Caco-2 (cell line): ENCODE measurements around the gene DOLPP1. TPM values are rescaled to one million over a fixed set of nuclear protein-coding genes. Genes with fewer than 3 reads are reported as not detected.

Experiments used
- BruUV-seq: library from RNA; stranded (reverse); fragments of 400-500 nt; replicated peaks from 2 replicates; lab custom pipeline; 2021; lab: Mats Ljungman, UMichigan
- CTCF ChIA-PET: fragments of 300-600 bp; sonication (Branson Sonifier 250); formaldehyde crosslinking; loops from one replicate; lab custom pipeline; 2022; ENCODE audit warnings: antibody characterized with exemption; lab: Charles Lee
- POLR2A ChIA-PET: fragments of 300-600 bp; sonication (Branson Sonifier 250); formaldehyde crosslinking; loops from one replicate; lab custom pipeline; 2022; ENCODE audit warnings: antibody characterized with exemption; lab: Charles Lee
- DNase-seq, 2 experiments: peaks; one replicate each; pipeline versions ENCODE4 v3.0.0 to v3.0.0-alpha.2; 2020 to 2022
- H3K27me3 ChIP-seq: replicated peaks from 2 replicates; pipeline ENCODE4 v1.6.0; 2011; ENCODE audit warnings: low read length; ENCODE audit not compliant: control insufficient read depth, insufficient read depth
- H3K36me3 ChIP-seq: 2 replicates; pipeline ENCODE4 v1.5.1; 2011; ENCODE audit warnings: low read length; ENCODE audit not compliant: control insufficient read depth, insufficient read depth
- H3K4me1 ChIP-seq: fragments of 250-450 bp; sonication (Bioruptor Pico); 2 replicates; pipeline ENCODE4 v1.5.1; 2020; ENCODE audit warnings: mild to moderate bottlenecking
- H3K4me3 ChIP-seq: 2 replicates; pipeline ENCODE4 v1.5.1; 2011; ENCODE audit warnings: low read depth, mild to moderate bottlenecking, control low read depth, low read length
- H3K9me3 ChIP-seq: fragments of 250-450 bp; sonication (Bioruptor Pico); 2 replicates; pipeline ENCODE4 v1.5.1; 2020; ENCODE audit warnings: mild to moderate bottlenecking, moderate library complexity
- H3K27ac Mint-ChIP-seq: one replicate; pipeline ENCODE4 v1.8.0; 2022; ENCODE audit warnings: mixed read lengths; ENCODE audit not compliant: unreplicated experiment
- H3K27me3 Mint-ChIP-seq: one replicate; pipeline ENCODE4 v1.8.0; 2022; ENCODE audit warnings: mixed read lengths; ENCODE audit not compliant: insufficient read depth, unreplicated experiment
- H3K36me3 Mint-ChIP-seq: one replicate; pipeline ENCODE4 v1.8.0; 2022; ENCODE audit warnings: mild to moderate bottlenecking, mixed read lengths; ENCODE audit not compliant: insufficient read depth, unreplicated experiment
- H3K4me1 Mint-ChIP-seq: one replicate; pipeline ENCODE4 v1.8.0; 2022; ENCODE audit warnings: low read depth, mixed read lengths; ENCODE audit not compliant: unreplicated experiment
- H3K4me3 Mint-ChIP-seq: one replicate; pipeline ENCODE4 v1.8.0; 2022; ENCODE audit warnings: mild to moderate bottlenecking, moderate library complexity, mixed read lengths; ENCODE audit not compliant: unreplicated experiment
- H3K9me3 Mint-ChIP-seq: one replicate; pipeline ENCODE4 v1.8.0; 2022; ENCODE audit warnings: mixed read lengths; ENCODE audit not compliant: unreplicated experiment
- CTCF ChIP-seq, 2 experiments: fragments of 200-600 bp in 1 of 2; IDR thresholded peaks; 1 replicate in 1 of 2; 2 replicates in 1 of 2; pipeline versions ENCODE4 v1.5.1 to v1.8.0; 2011 to 2022; ENCODE audit warnings: antibody characterized with exemption in 1 of 2, control low read depth in 1 of 2, inconsistent platforms in 1 of 2, low read depth in 1 of 2, low read length in 1 of 2, mild to moderate bottlenecking in 1 of 2, moderate library complexity in 1 of 2; ENCODE audit not compliant: insufficient read depth in 1 of 2, severe bottlenecking in 1 of 2, unreplicated experiment in 1 of 2
- intact Hi-C: fragments of 100-400 bp; cut with micrococcal nuclease; formaldehyde crosslinking; loops from one replicate; pipeline ENCODE4 v1.10.0; 2022; ENCODE audit not compliant: unreplicated experiment
- total RNA-seq: library from RNA; stranded (reverse); gene quantifications from 2 replicates; pipeline ENCODE4 v1.2.3, GENCODE V29; 2022

The DOLPP1 gene
- total RNA-seq, 1 experiment from 2014 or later = 45.1 TPM

- CTCF ChIA-PET = interaction anchor here (0.6 to 0.9 kb wide), 2 partner anchors 18 to 29 kb away, joined by 3 to 4 read pairs; no protein-coding TSS in a partner anchor
- intact Hi-C loops = no loop called here
Observed at GRCh38 chr9:129113645-129114304, 32.9 kb downstream of the DOLPP1 start.

GRCh38 chr9:129118799-129119198 is 37.9 kb downstream of the DOLPP1 start:
- H3K27ac Mint-ChIP-seq = no peak overlapping the region

More at GRCh38 chr9:129113645-129114304, 32.9 kb downstream of the DOLPP1 start:
- no peaks in the 10 kb centered on the region for H3K27me3 ChIP-seq
- no peaks in the 10 kb centered on the region for H3K36me3 ChIP-seq
- Mint-ChIP-seq H3K4me1 (peaks cover 22% of the 10 kb centered on the region), H3K27me3 (no peaks in the 10 kb centered on the region), H3K4me3 (no peak overlapping the region), H3K27ac (no peak overlapping the region), H3K9me3 (no peaks in the 10 kb centered on the region), H3K36me3 (peaks cover 12% of the 10 kb centered on the region)
- TF ChIP-seq CTCF (IDR thresholded peaks at IDR 0.05; ENCODE audit: insufficient read depth in 1 of 2, low read depth in 1 of 2, low read length in 1 of 2, severe bottlenecking in 1 of 2, unreplicated experiment in 1 of 2) = no peak
- H3K4me3 ChIP-seq = no peak overlapping the region
- H3K4me1 ChIP-seq = peaks cover 24% of the 10 kb centered on the region
- POLR2A ChIA-PET = no interaction called here
- H3K9me3 ChIP-seq = no peaks in the 10 kb centered on the region
- DNase-seq = no peak
- BruUV-seq = no TSS peak

GRCh38 chr9:129121483-129121882 is 40.6 kb downstream of the DOLPP1 start:
- Histone ChIP-seq H3K27me3 (no peaks in the 10 kb centered on the region), H3K36me3 (no peaks in the 10 kb centered on the region; the same call in 1 of the 2 replicates), H3K9me3 (no peaks in the 10 kb centered on the region), H3K4me3 (no peak overlapping the region), H3K4me1 (no peaks in the 10 kb centered on the region)
- Mint-ChIP-seq H3K4me3 (no peak overlapping the region), H3K4me1 (no peaks in the 10 kb centered on the region), H3K27ac (no peak overlapping the region), H3K9me3 (no peaks in the 10 kb centered on the region), H3K27me3 (no peaks in the 10 kb centered on the region), H3K36me3 (peaks cover 45% of the 10 kb centered on the region)
- DNase-seq = no peak
- ChIA-PET POLR2A (no interaction called here), CTCF (no interaction called here)
- TF ChIP-seq CTCF (IDR thresholded peaks at IDR 0.05; ENCODE audit: insufficient read depth in 1 of 2, low read depth in 1 of 2, low read length in 1 of 2, severe bottlenecking in 1 of 2, unreplicated experiment in 1 of 2) = no peak
- intact Hi-C loops = no loop called here
- BruUV-seq = no TSS peak

More at GRCh38 chr9:129118799-129119198, 37.9 kb downstream of the DOLPP1 start:
- ChIA-PET CTCF (interaction anchor here (0.6 to 1.0 kb wide), 2 partner anchors 12 to 24 kb away, joined by 3 read pairs; no protein-coding TSS in a partner anchor), POLR2A (no interaction called here)
- no peak overlapping the region for H3K4me3 ChIP-seq
- intact Hi-C loops = no loop called here
- H3K9me3 Mint-ChIP-seq = no peaks in the 10 kb centered on the region
- TF ChIP-seq CTCF (IDR thresholded peaks at IDR 0.05; ENCODE audit: insufficient read depth in 1 of 2, low read depth in 1 of 2, low read length in 1 of 2, severe bottlenecking in 1 of 2, unreplicated experiment in 1 of 2) = no peak
- no TSS peak for BruUV-seq
- no peaks in the 10 kb centered on the region for H3K27me3 Mint-ChIP-seq
- peaks cover 30% of the 10 kb centered on the region for H3K36me3 Mint-ChIP-seq
- no peaks in the 10 kb centered on the region for H3K9me3 ChIP-seq
- H3K4me1 ChIP-seq = peaks cover 14% of the 10 kb centered on the region
- H3K27me3 ChIP-seq = no peaks in the 10 kb centered on the region
- H3K4me1 Mint-ChIP-seq = peaks cover 14% of the 10 kb centered on the region
- no peak overlapping the region for H3K4me3 Mint-ChIP-seq
- no peaks in the 10 kb centered on the region; the same call in 1 of the 2 replicates for H3K36me3 ChIP-seq
- DNase-seq = no peak
